ENCODE data around the gene WHRN.

Gene WHRN

GRCh38 chr9:114375386-114376175 is 129.7 kb downstream of the WHRN start:
- DNase-seq: no peak

- no peak for DNase-seq
Measured at GRCh38 chr9:114374936-114375335, 130.3 kb downstream of the WHRN start.

GRCh38 chr9:114373960-114374730 is 131.1 kb downstream of the WHRN start:
- DNase-seq: no peak

GRCh38 chr9:114372921-114373448 is 132.3 kb downstream of the WHRN start:
- DNase-seq: peak; percentile 10

- peak; percentile 4 for DNase-seq
Measured at GRCh38 chr9:114371973-114372917, 133.0 kb downstream of the WHRN start.

- no peak for DNase-seq
Measured at GRCh38 chr9:114371343-114371944, 133.8 kb downstream of the WHRN start.

GRCh38 chr9:114370968-114371320 is 134.3 kb downstream of the WHRN start:
- DNase-seq: no peak

- DNase-seq: no peak
Measured at GRCh38 chr9:114370251-114370967, 134.9 kb downstream of the WHRN start.

GRCh38 chr9:114369216-114370130 is 135.8 kb downstream of the WHRN start:
- DNase-seq: no peak

GRCh38 chr9:114367772-114368569 is 137.3 kb downstream of the WHRN start:
- no peak for DNase-seq

GRCh38 chr9:114367366-114367765 is 137.9 kb downstream of the WHRN start:
- no peak for DNase-seq

GRCh38 chr9:114366334-114367128 is 138.7 kb downstream of the WHRN start:
- peak; percentile 25 for DNase-seq

GRCh38 chr9:114365194-114365593 is 140.1 kb downstream of the WHRN start:
- DNase-seq: no peak

- DNase-seq: no peak
Measured at GRCh38 chr9:114364134-114365041, 140.9 kb downstream of the WHRN start.

GRCh38 chr9:114363424-114363823 is 141.8 kb downstream of the WHRN start:
- no peak for DNase-seq

GRCh38 chr9:114362394-114362793 is 142.9 kb downstream of the WHRN start:
- DNase-seq: no peak

GRCh38 chr9:114361542-114361941 is 143.7 kb downstream of the WHRN start:
- no peak for DNase-seq

- DNase-seq: no peak
Measured at GRCh38 chr9:114359801-114360200, 145.5 kb downstream of the WHRN start.
